PC-3 (cell line): ENCODE data around the gene KCNA4.
"Not testable (repeated sequence)": the region's sequence is repeated elsewhere in the genome, so short reads cannot be mapped to it uniquely, and the experiment has no call there.

Experiments used
- EZH2 ChIP-seq: fragments of 300-600 bp; sonication (generic); IDR thresholded peaks from one replicate; pipeline ENCODE4 v1.6.1; 2017; ENCODE audit warnings: antibody characterized with exemption, mild to moderate bottlenecking, low read length; ENCODE audit not compliant: unreplicated experiment
- EZH2phosphoT487 ChIP-seq: fragments of 300-600 bp; sonication (generic); IDR thresholded peaks from 2 replicates; pipeline ENCODE4 v1.6.1; 2018; ENCODE audit warnings: mild to moderate bottlenecking, antibody characterized with exemption, low read length, borderline replicate concordance
- TF ChIP-seq, protein P1 (sequence below): fragments of 300-600 bp; sonication (generic); conservative IDR thresholded peaks from 2 replicates; pipeline ENCODE4 v1.5.1; 2017; ENCODE audit warnings: antibody characterized with exemption, low read depth, mild to moderate bottlenecking, low read length

DNA sequence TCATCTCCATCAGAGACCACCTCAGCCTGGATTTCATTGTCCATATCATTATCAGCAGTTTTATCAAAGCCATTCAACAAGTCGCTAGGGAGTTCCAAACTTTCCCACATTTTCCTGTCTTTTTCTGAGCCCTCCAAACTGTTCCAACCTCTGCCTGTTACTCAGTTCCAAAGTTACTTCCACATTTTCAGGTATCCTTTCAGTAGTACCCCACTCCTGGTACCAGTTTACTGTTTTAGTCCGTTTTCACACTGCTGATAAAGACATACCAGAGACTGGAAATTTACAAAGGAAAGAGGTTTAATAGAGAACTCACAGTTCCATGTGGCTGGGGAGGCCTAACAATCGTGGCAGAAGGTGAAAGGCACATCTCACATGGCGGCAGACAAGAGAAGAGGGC, 17.9 kb upstream of the KCNA4 start:
- TF ChIP-seq EZH2phosphoT487, EZH2: not testable (repeated sequence)
- TF ChIP-seq, protein P1, sequence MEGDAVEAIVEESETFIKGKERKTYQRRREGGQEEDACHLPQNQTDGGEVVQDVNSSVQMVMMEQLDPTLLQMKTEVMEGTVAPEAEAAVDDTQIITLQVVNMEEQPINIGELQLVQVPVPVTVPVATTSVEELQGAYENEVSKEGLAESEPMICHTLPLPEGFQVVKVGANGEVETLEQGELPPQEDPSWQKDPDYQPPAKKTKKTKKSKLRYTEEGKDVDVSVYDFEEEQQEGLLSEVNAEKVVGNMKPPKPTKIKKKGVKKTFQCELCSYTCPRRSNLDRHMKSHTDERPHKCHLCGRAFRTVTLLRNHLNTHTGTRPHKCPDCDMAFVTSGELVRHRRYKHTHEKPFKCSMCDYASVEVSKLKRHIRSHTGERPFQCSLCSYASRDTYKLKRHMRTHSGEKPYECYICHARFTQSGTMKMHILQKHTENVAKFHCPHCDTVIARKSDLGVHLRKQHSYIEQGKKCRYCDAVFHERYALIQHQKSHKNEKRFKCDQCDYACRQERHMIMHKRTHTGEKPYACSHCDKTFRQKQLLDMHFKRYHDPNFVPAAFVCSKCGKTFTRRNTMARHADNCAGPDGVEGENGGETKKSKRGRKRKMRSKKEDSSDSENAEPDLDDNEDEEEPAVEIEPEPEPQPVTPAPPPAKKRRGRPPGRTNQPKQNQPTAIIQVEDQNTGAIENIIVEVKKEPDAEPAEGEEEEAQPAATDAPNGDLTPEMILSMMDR = not testable (repeated sequence)
